Stimulated activated CD4-positive, alpha-beta T cell treated with anti-CD3 and anti-CD28 coated beads, Interleukin-12 subunit alpha, Interleukin-12 subunit beta, amount 100 ng/mL, for 48 hours (primary cell): Measurements from ENCODE around the gene BEST4.
A peak's percentile ranks its signal among the peaks of the same experiment; 100 is the strongest.
"Not testable (repeated sequence)": the region's sequence is repeated elsewhere in the genome, so short reads cannot be mapped to it uniquely, and the experiment has no call there.

Source experiments
- DNase-seq, 3 donors: peaks; one replicate each; pipeline ENCODE4 v3.0.0-alpha.2; 2020; ENCODE audit warnings: low read depth in 2 of 3, low spot score in 1 of 3

The BEST4 gene

GRCh38 chr1:44803062-44803311 lies 15.0 kb upstream of the BEST4 start:
- DNase-seq: no peak

DNA sequence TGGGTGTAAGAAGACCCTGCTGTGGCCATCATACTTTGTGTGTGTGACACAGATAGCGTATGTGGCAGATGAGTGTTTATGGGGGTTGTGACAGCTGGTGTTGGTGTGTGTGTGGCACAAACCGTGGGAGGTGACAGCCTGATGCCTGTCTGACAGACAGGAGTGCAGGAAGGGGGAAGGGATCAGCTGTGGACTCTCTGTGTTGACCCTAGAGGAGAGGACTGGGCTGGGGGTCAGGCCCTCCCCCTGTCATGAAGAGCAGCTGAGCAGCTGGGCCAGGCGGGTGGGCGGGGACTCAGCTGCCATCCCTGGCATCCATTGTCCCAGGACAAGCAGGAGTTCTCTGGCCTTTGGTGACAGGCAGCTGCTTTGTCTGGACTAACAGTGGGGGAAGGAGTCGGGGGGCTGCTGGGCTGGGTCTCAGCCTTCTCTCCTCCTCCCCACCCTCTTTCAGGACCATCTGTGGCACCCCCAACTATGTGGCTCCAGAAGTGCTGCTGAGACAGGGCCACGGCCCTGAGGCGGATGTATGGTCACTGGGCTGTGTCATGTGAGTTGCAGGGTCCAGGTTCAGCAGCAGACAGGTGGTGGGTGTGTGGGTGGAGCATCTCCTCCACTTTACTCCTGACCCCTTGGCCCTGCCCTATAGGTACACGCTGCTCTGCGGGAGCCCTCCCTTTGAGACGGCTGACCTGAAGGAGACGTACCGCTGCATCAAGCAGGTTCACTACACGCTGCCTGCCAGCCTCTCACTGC lies 14.5 kb upstream of the BEST4 start:
- no peak for DNase-seq

- no peak for DNase-seq
These were observed 13.7 kb upstream of the BEST4 start for GRCh38 chr1:44801491-44802305.

DNA sequence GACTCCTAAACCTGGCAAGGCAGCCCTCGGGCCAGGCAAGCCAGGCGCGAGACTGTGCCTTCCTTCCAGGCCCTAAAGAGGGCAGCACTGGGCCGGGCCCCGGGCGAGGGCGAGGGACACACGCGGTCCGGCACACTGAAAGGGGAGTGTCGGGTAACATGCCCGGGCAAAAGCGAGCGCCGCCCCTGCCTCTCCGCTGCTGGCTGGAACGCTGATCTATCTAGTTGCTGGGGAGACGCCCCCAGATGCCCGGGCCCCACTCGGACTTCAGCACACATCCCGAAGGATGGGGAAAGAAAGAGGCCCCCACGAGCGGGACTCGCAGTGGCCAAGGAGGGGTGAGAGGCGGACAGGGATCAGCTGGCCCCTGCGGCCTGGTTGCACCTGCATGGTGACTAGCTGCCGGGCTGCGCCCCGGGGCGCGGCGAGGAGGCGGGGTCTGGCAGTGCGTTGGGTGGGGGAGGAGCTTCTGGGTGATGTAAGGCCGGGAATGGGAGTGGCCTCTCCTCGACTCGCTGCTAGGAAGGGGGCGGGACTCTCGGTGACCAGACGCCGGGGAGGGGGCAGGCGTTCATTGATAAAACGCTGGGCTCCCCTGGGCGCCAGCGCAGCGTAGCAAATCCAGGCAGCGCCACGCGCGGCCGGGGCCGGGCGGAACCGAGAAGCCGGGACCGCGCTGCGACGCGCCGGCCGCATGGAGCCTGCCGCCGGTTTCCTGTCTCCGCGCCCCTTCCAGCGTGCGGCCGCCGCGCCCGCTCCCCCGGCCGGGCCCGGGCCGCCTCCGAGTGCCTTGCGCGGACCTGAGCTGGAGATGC lies 12.0 kb upstream of the BEST4 start, which contains the start of gene PLK3:
TSS of gene PLK3 (plus strand) at position 608 of the 815 bp plus-strand sequence. CDS start at position 695, 87 bp downstream.
- peak; percentile 97 to 98 (median 98) for DNase-seq

GRCh38 chr1:44798481-44799365 lies 10.8 kb upstream of the BEST4 start:
- DNase-seq: no peak

- not testable (repeated sequence) for DNase-seq
These were observed 9.9 kb upstream of the BEST4 start for GRCh38 chr1:44797886-44798285.

- DNase-seq: no peak
These were observed 4.9 kb upstream of the BEST4 start for GRCh38 chr1:44792736-44793502.

- no peak for DNase-seq
These were observed 3.2 kb upstream of the BEST4 start for GRCh38 chr1:44790968-44791801.

DNA sequence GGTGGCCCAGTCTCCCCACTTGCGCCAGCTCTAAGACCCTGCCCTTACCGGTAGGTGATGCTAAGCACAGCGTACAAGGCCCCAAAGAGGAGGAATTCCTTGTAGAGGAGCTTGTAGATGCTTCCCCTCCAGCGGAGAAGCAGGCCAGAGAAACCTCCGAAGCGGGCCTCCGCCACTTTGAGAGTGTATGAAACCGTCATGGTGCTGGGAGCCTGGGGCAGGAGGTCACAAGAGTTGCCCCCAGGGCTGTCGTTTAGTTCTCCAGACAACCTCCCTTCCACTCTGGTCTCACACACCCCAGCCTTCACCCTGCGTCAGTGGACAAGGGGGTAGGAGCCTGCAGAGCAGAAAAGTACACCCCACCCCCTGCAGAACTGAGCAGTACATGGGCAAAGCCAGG lies 464 bp downstream of the BEST4 start:
- no peak for DNase-seq

DNA sequence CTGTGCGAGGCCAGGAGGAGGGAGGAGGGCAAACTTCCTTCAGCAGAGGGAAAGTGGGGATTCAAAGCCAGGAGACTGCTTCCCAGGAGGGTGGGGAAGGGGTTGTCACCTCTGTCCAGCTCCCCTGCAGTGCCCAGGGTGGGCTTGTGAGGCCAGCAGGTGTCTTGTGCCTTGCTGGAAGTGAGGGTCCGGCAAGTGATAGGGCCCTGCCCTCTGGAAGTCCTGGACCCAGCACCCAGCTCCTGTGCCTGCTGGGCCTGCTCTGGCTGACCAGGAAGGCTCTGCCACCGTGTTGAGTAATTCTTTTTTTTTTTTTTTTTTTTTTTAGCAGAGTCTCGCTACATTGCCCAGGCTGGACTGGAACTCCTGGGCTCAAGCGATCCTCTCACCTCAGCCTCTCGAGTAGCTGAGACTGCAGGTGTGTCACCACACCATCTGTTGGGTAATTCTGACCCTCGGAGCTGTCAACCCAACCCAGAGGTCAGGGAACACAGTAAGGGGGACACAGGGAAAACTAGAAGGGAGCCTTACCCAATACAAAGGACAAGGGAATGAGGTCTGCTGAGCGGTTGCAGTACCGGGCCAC lies 1.0 kb downstream of the BEST4 start:
- DNase-seq: no peak

GRCh38 chr1:44786138-44786840 lies 1.7 kb downstream of the BEST4 start:
- DNase-seq: peak; percentile 66 to 74 (median 72)

- DNase-seq: no peak
These were observed 2.4 kb downstream of the BEST4 start for GRCh38 chr1:44785501-44786137.

- DNase-seq: no peak
These were observed 3.0 kb downstream of the BEST4 start for GRCh38 chr1:44785029-44785380.

- DNase-seq: no peak
These were observed 3.6 kb downstream of the BEST4 start for GRCh38 chr1:44784094-44785028.

GRCh38 chr1:44783697-44784093 lies 4.3 kb downstream of the BEST4 start:
- DNase-seq: no peak

DNA sequence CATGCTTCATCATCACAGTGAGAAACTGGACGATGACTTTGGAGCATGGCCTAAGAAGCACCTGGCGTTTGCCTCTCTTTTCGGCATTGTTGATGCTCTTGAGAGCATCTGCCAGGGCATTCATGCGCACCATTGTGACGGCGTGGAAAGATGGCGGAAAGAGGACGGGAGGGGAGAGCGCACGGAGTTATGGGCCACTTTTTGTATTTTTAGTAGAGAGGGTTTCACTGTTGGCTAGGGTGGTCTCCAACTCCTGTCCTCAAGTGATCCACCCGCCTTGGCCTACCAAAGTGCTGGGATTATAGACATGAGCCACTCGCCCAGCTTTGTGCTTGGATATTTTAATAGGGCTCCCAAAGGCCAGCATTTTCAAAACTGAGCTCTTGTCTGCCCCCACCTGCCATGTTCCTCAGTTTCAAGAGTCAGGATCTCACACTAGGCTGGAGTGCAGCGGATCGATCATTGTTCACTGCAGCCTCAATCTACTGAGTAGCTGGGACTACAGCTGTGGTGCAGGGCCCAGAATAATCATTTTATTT lies 7.3 kb downstream of the BEST4 start:
- no peak for DNase-seq
